Measurements from ENCODE around the gene IL3RA.
"Not testable (repeated sequence)": the region's sequence is repeated elsewhere in the genome, so short reads cannot be mapped to it uniquely, and the experiment has no call there.

GRCh38 chrX:1405769-1406168 lies 69.2 kb downstream of the IL3RA start:
- TF ChIP-seq CTCF, POLR2A (IDR thresholded peaks at IDR 0.05): not testable (repeated sequence)
